Activated CD4-positive, alpha-beta T cell treated with anti-CD3 and anti-CD28 coated beads for 36 hours (primary cell): ENCODE measurements around the gene VGLL1. TPM values are rescaled to one million over a fixed set of nuclear protein-coding genes. Genes with fewer than 3 reads are reported as not detected.

Experiments used
- ATAC-seq: fragments of 200-7000 bp; cut with Tn5 transposase; one replicate; pipeline ENCODE4 v1.10.0; 2021; ENCODE audit warnings: mild to moderate bottlenecking, moderate library complexity
- CTCF ChIA-PET: fragments of 350-600 bp; sonication (Branson Sonifier 250); formaldehyde crosslinking; loops from one replicate; lab custom pipeline; 2021; ENCODE audit warnings: antibody characterized with exemption; lab: Charles Lee
- POLR2A ChIA-PET: fragments of 350-600 bp; sonication (Branson Sonifier 250); formaldehyde crosslinking; loops from one replicate; lab custom pipeline; 2021; ENCODE audit warnings: antibody characterized with exemption, inconsistent platforms; lab: Charles Lee
- DNase-seq: peaks from one replicate; pipeline ENCODE4 v3.0.0-alpha.2; 2020
- H3K27ac Mint-ChIP-seq: one replicate; pipeline ENCODE4 v1.8.0; 2021; ENCODE audit warnings: mixed read lengths
- H3K27me3 Mint-ChIP-seq: one replicate; pipeline ENCODE4 v1.8.0; 2021; ENCODE audit warnings: mixed read lengths
- H3K36me3 Mint-ChIP-seq: one replicate; pipeline ENCODE4 v1.8.0; 2021; ENCODE audit warnings: low read depth, mixed read lengths
- H3K4me1 Mint-ChIP-seq: one replicate; pipeline ENCODE4 v1.8.0; 2021; ENCODE audit warnings: mixed read lengths
- H3K4me3 Mint-ChIP-seq: one replicate; pipeline ENCODE4 v1.8.0; 2021; ENCODE audit warnings: mild to moderate bottlenecking, moderate library complexity, mixed read lengths
- H3K9me3 Mint-ChIP-seq: one replicate; pipeline ENCODE4 v1.8.0; 2021; ENCODE audit warnings: low read depth, mixed read lengths
- intact Hi-C, 2 experiments: fragments of 100-400 bp; cut with DNase I in 1 of 2; cut with micrococcal nuclease in 1 of 2; formaldehyde crosslinking; loops; one replicate each; pipeline versions ENCODE4 v1.14.2 to v1.15.1; 2022 to 2024; cut with DNase I, micrococcal nuclease
- total RNA-seq, 2 experiments: library from RNA; stranded (reverse); gene quantifications; one replicate each; pipeline ENCODE4 v1.2.3, GENCODE V29; 2021

The VGLL1 gene
- total RNA-seq, 2 experiments from 2014 or later, result not detected

GRCh38 chrX:136555694-136556093 is 23.7 kb downstream of the VGLL1 start:
- ATAC-seq (no peak), DNase-seq (no peak)
- no peaks in the 10 kb centered on the region for H3K27me3 Mint-ChIP-seq
- CTCF ChIA-PET, result no interaction called here
- no peaks in the 10 kb centered on the region for H3K4me1 Mint-ChIP-seq
- POLR2A ChIA-PET, result no interaction called here
- no peak overlapping the region for H3K27ac Mint-ChIP-seq
- H3K9me3 Mint-ChIP-seq, result no peaks in the 10 kb centered on the region
- H3K4me3 Mint-ChIP-seq, result no peak overlapping the region
- intact Hi-C loops, result loop anchor here in 1 of 2 experiments (1.0 kb wide), 1 partner anchor 26 kb away; no protein-coding TSS in a partner anchor
- H3K36me3 Mint-ChIP-seq, result no peaks in the 10 kb centered on the region

DNA sequence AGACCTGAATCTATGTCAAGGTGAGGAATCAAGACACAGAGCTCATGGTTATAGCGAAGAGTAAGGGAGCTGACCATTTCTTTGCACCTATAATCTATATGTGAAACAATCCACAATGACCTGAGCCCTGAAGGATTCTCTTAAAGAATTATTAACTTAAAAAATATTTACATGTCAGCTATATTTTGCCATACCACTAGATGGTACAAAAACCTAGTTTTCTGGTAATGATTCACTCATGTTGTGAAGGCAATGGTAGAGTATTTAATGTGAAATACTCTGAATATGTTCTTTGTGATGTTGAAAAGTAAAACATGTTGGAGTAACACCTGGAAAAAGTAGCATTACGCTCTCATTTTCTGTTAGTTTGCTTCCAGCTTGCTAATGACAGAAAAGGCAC is 40.0 kb downstream of the VGLL1 start:
- ChIA-PET POLR2A (interaction anchor here (0.6 kb wide), 1 partner anchor 31 kb away, joined by 11 read pairs; no protein-coding TSS in a partner anchor), CTCF (interaction anchor here (0.6 to 1.5 kb wide), 3 partner anchors 10 to 123 kb away, joined by 3 to 4 read pairs (median 4); no protein-coding TSS in a partner anchor)
- DNase-seq (no peak), ATAC-seq (peak; percentile 39)
- Mint-ChIP-seq H3K36me3 (no peaks in the 10 kb centered on the region), H3K9me3 (no peaks in the 10 kb centered on the region), H3K27me3 (no peaks in the 10 kb centered on the region), H3K4me3 (no peak overlapping the region), H3K27ac (no peak overlapping the region), H3K4me1 (peaks cover 20% of the 10 kb centered on the region)
- intact Hi-C loops, result loop anchor here (2.0 to 5.0 kb wide), 2 partner anchors 123 to 355 kb away; no protein-coding TSS in a partner anchor

GRCh38 chrX:136574548-136574947 is 42.5 kb downstream of the VGLL1 start:
- H3K9me3 Mint-ChIP-seq, result no peaks in the 10 kb centered on the region
- H3K27ac Mint-ChIP-seq, result no peak overlapping the region
- peaks cover 41% of the 10 kb centered on the region for H3K4me1 Mint-ChIP-seq
- ATAC-seq, result no peak
- ChIA-PET CTCF (interaction anchor here (0.6 to 1.8 kb wide), 3 partner anchors 10 to 358 kb away, joined by 3 to 6 read pairs (median 3); no protein-coding TSS in a partner anchor), POLR2A (no interaction called here)
- no peak overlapping the region for H3K4me3 Mint-ChIP-seq
- no peaks in the 10 kb centered on the region for H3K36me3 Mint-ChIP-seq
- intact Hi-C loops, result loop anchor here in 1 of 2 experiments (5.0 kb wide), 1 partner anchor 353 kb away; no protein-coding TSS in a partner anchor
- DNase-seq, result no peak
- H3K27me3 Mint-ChIP-seq, result no peaks in the 10 kb centered on the region

GRCh38 chrX:136577552-136577951 is 45.5 kb downstream of the VGLL1 start:
- H3K27me3 Mint-ChIP-seq, result no peaks in the 10 kb centered on the region
- DNase-seq (peak; percentile 84), ATAC-seq (peak; percentile 97)
- peaks cover 1% of the 10 kb centered on the region for H3K9me3 Mint-ChIP-seq
- CTCF ChIA-PET, result interaction anchor here (0.6 to 3.1 kb wide), 14 partner anchors 9 to 309 kb away, joined by 3 to 27 read pairs (median 4); no protein-coding TSS in a partner anchor
- POLR2A ChIA-PET, result no interaction called here
- peak overlapping the region; percentile 15 for H3K4me3 Mint-ChIP-seq
- intact Hi-C loops, result loop anchor here (1.0 to 5.0 kb wide), 3 partner anchors 80 to 117 kb away; partner anchors contain the start of gene HTATSF1 (in 1 of the 2)
- H3K27ac Mint-ChIP-seq, result peak overlapping the region; percentile 77
- H3K36me3 Mint-ChIP-seq, result no peaks in the 10 kb centered on the region
- H3K4me1 Mint-ChIP-seq, result peaks cover 41% of the 10 kb centered on the region

DNA sequence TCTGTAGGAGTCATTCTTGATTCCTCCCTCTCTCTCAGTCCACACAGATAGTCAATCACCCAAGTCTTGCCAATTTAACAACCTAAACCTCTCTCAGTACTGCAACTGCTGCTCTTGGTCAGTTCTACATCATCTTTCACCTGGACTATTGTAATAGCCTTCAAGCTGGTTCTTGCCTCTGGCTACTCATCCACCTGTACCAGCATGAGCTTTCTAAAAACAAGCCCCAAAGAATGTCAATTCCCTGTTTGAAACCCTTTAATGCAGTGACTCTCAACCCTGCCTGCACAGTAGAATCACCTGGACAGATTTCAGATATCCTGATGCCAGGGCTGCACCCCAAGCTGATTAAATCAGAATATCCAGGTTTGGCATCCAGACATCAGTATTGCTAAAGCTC is 48.3 kb downstream of the VGLL1 start:
- CTCF ChIA-PET, result interaction anchor here (0.7 to 0.8 kb wide), 2 partner anchors 28 to 281 kb away, joined by 3 read pairs; no protein-coding TSS in a partner anchor
- H3K4me1 Mint-ChIP-seq, result peaks cover 48% of the 10 kb centered on the region
- DNase-seq, result no peak
- H3K36me3 Mint-ChIP-seq, result no peaks in the 10 kb centered on the region
- H3K4me3 Mint-ChIP-seq, result no peak overlapping the region
- peaks cover 1% of the 10 kb centered on the region for H3K9me3 Mint-ChIP-seq
- no peak for ATAC-seq
- no peaks in the 10 kb centered on the region for H3K27me3 Mint-ChIP-seq
- intact Hi-C loops, result loop anchor here (10.0 kb wide), 2 partner anchors 284 to 294 kb away; no protein-coding TSS in a partner anchor
- no peak overlapping the region for H3K27ac Mint-ChIP-seq
- POLR2A ChIA-PET, result no interaction called here

GRCh38 chrX:136582624-136583023 is 50.6 kb downstream of the VGLL1 start:
- intact Hi-C loops, result loop anchor here (10.0 kb wide), 2 partner anchors 282 to 292 kb away; no protein-coding TSS in a partner anchor
- H3K27me3 Mint-ChIP-seq, result no peaks in the 10 kb centered on the region
- H3K4me1 Mint-ChIP-seq, result peaks cover 61% of the 10 kb centered on the region
- no peak overlapping the region for H3K27ac Mint-ChIP-seq
- CTCF ChIA-PET, result interaction anchor here (0.8 to 1.5 kb wide), 4 partner anchors 11 to 112 kb away, joined by 3 to 4 read pairs (median 3); no protein-coding TSS in a partner anchor
- H3K9me3 Mint-ChIP-seq, result peaks cover 1% of the 10 kb centered on the region
- no peak for ATAC-seq
- POLR2A ChIA-PET, result interaction anchor here (0.5 to 0.6 kb wide), 2 partner anchors 130 to 155 kb away, joined by 3 to 4 read pairs; no protein-coding TSS in a partner anchor
- H3K36me3 Mint-ChIP-seq, result no peaks in the 10 kb centered on the region
- H3K4me3 Mint-ChIP-seq, result no peak overlapping the region
- no peak for DNase-seq

DNA sequence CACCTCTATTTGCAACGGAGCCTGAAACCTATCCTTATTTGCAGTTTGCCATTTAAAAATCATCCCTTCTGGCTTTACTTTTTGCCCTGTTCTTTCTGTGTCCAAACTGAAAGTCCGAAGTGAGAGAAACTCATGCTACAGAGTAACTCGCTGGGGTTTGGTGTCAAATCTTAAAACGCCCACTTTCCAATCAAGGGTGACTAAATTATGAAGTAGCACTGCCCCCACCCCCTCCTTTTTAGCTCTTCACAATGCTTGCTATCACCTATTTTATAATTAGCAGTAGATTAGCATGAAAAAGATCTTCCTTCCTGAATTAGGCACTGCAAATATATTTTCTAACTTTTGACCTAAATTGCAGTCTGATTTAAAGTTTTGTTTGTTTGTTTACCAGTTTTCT is 52.5 kb downstream of the VGLL1 start:
- Mint-ChIP-seq H3K36me3 (no peaks in the 10 kb centered on the region), H3K9me3 (peaks cover 1% of the 10 kb centered on the region), H3K4me3 (peak overlapping the region; percentile 52), H3K27ac (peak overlapping the region; percentile 89), H3K4me1 (peaks cover 63% of the 10 kb centered on the region), H3K27me3 (no peaks in the 10 kb centered on the region)
- POLR2A ChIA-PET, result interaction anchor here (0.7 to 1.6 kb wide), 4 partner anchors 14 to 467 kb away, joined by 3 to 7 read pairs (median 5); no protein-coding TSS in a partner anchor
- ATAC-seq (peak; percentile 30), DNase-seq (peak; percentile 70)
- CTCF ChIA-PET, result interaction anchor here (0.8 to 1.3 kb wide), 5 partner anchors 10 to 76 kb away, joined by 3 to 6 read pairs (median 3); no protein-coding TSS in a partner anchor
- intact Hi-C loops, result loop anchor here (2.0 to 10.0 kb wide), 6 partner anchors 14 to 290 kb away; no protein-coding TSS in a partner anchor

DNA sequence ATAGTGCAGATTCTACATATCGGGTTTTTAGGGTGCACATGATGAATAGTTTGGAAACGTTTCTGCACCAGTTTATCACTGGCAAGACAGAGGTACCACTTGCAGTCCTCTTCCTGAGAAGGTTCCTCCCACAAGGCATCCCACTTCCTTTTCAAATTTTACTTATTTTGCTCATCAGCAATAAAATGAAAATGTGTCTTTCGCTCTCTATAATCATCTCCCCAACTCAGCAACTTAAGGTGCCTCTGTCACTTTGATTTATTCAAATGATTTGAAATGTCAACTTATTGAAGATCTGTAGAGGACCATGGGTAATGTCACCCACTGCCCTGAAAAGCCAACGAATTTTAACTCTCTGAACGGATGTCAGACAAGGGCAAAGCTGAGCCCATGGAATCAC is 53.2 kb downstream of the VGLL1 start:
- H3K27me3 Mint-ChIP-seq, result no peaks in the 10 kb centered on the region
- intact Hi-C loops, result loop anchor here (2.0 to 10.0 kb wide), 8 partner anchors 14 to 290 kb away; no protein-coding TSS in a partner anchor
- ChIA-PET CTCF (interaction anchor here (0.6 to 1.3 kb wide), 6 partner anchors 11 to 329 kb away, joined by 3 to 7 read pairs (median 3); no protein-coding TSS in a partner anchor), POLR2A (interaction anchor here (1.0 to 1.6 kb wide), 3 partner anchors 13 to 66 kb away, joined by 3 to 7 read pairs (median 5); no protein-coding TSS in a partner anchor)
- H3K4me3 Mint-ChIP-seq, result peak overlapping the region; percentile 52
- peaks cover 1% of the 10 kb centered on the region for H3K9me3 Mint-ChIP-seq
- no peak for DNase-seq
- peak overlapping the region; percentile 89 for H3K27ac Mint-ChIP-seq
- peak; percentile 45 for ATAC-seq
- H3K4me1 Mint-ChIP-seq, result peaks cover 67% of the 10 kb centered on the region
- no peaks in the 10 kb centered on the region for H3K36me3 Mint-ChIP-seq

- Mint-ChIP-seq H3K9me3 (no peaks in the 10 kb centered on the region), H3K36me3 (no peaks in the 10 kb centered on the region), H3K27me3 (no peaks in the 10 kb centered on the region), H3K27ac (peak overlapping the region; percentile 89), H3K4me1 (peaks cover 66% of the 10 kb centered on the region), H3K4me3 (no peak overlapping the region)
- ATAC-seq, result no peak
- ChIA-PET CTCF (interaction anchor here (0.6 to 1.3 kb wide), 4 partner anchors 8 to 328 kb away, joined by 3 to 7 read pairs (median 4); no protein-coding TSS in a partner anchor), POLR2A (interaction anchor here (0.6 kb wide), 1 partner anchor 73 kb away, joined by 3 read pairs; no protein-coding TSS in a partner anchor)
- intact Hi-C loops, result loop anchor here (2.0 to 10.0 kb wide), 8 partner anchors 13 to 289 kb away; no protein-coding TSS in a partner anchor
- DNase-seq, result no peak
Measured at GRCh38 chrX:136585960-136586359, 53.9 kb downstream of the VGLL1 start.

DNA sequence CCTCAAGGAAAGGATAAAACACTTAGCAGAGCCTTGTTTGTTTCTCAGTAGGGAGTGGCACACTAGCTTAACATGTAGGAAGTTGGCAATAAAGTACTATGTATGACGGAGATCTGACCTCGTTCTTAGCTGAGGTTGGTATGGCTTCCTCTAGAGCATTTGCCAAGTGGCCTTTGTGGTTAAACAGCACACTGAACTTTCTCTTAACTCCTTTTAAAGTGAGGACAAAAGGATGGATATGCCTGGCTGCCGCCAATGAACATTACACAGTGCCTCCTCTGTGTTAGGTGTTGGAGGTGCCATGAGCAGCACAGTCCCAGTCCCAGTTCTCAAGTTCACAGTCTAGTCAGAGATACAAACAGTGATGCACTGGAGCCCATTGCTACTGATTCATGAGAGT is 54.4 kb downstream of the VGLL1 start:
- intact Hi-C loops, result loop anchor here (5.0 to 10.0 kb wide), 4 partner anchors 66 to 288 kb away; no protein-coding TSS in a partner anchor
- Mint-ChIP-seq H3K27me3 (no peaks in the 10 kb centered on the region), H3K27ac (peak overlapping the region; percentile 89), H3K4me3 (peak overlapping the region; percentile 33), H3K4me1 (peaks cover 66% of the 10 kb centered on the region), H3K36me3 (no peaks in the 10 kb centered on the region), H3K9me3 (no peaks in the 10 kb centered on the region)
- ChIA-PET POLR2A (interaction anchor here (0.6 kb wide), 1 partner anchor 73 kb away, joined by 3 read pairs; no protein-coding TSS in a partner anchor), CTCF (interaction anchor here (1.0 to 1.1 kb wide), 2 partner anchors 9 to 67 kb away, joined by 3 to 4 read pairs; no protein-coding TSS in a partner anchor)
- ATAC-seq (peak; percentile 45), DNase-seq (peak; percentile 38)

- ChIA-PET CTCF (no interaction called here), POLR2A (no interaction called here)
- H3K4me3 Mint-ChIP-seq, result peak overlapping the region; percentile 32
- ATAC-seq (no peak), DNase-seq (no peak)
- H3K9me3 Mint-ChIP-seq, result no peaks in the 10 kb centered on the region
- H3K36me3 Mint-ChIP-seq, result no peaks in the 10 kb centered on the region
- peaks cover 66% of the 10 kb centered on the region for H3K4me1 Mint-ChIP-seq
- intact Hi-C loops, result loop anchor here (5.0 to 10.0 kb wide), 4 partner anchors 65 to 287 kb away; no protein-coding TSS in a partner anchor
- H3K27ac Mint-ChIP-seq, result peak overlapping the region; percentile 89
- H3K27me3 Mint-ChIP-seq, result no peaks in the 10 kb centered on the region
Measured at GRCh38 chrX:136587532-136587931, 55.5 kb downstream of the VGLL1 start.
